K562 (cell line): ENCODE measurements around the gene ACTC1. TPM values are rescaled to one million over a fixed set of nuclear protein-coding genes. Genes with fewer than 3 reads are reported as not detected.

Source experiments
- ATAC-seq: fragments of 200-7000 bp; cut with Tn5 transposase; 3 replicates; pipeline ENCODE4 v1.9.1; 2020; ENCODE audit warnings: moderate library complexity
- BruUV-seq: library from RNA; stranded (reverse); fragments of 400-500 nt; replicated peaks from 2 replicates; lab custom pipeline; 2021; lab: Mats Ljungman, UMichigan
- CTCF ChIA-PET: fragments of 300-600 bp; formaldehyde crosslinking; extraction: SDS; loops from one replicate; lab custom pipeline; 2021; ENCODE audit warnings: low intra/inter-chr PET ratio; lab: Yijun Ruan, JAX
- POLR2A ChIA-PET: fragments of 300-600, 350-650 bp; sonication (Branson Sonifier 250); formaldehyde crosslinking; extraction: SDS; loops from one replicate; lab custom pipeline; 2021; ENCODE audit warnings: antibody characterized with exemption, inconsistent platforms; lab: Yijun Ruan, JAX
- DNase-seq, 4 experiments: peaks; one replicate each; pipeline versions ENCODE4 v3.0.0 to v3.0.0-alpha.2; 2011 to 2018; ENCODE audit warnings: low spot score in 3 of 4, mixed read lengths in 3 of 4; ENCODE audit errors: extremely low read depth in 1 of 4
- FAIRE-seq: peaks from 2 replicates; lab custom pipeline; 2011; peaks lifted over from hg19 to GRCh38; lab: Jason Lieb, UNC
- H2AFZ ChIP-seq: 2 replicates; pipeline ENCODE4 v1.6.0; 2011; ENCODE audit warnings: low read depth, low read length, control low read depth, inconsistent platforms
- H3K27ac ChIP-seq: fragments of 200-600 bp; 3 replicates; pipeline ENCODE4 v1.8.0; 2011; ENCODE audit warnings: low read depth, mild to moderate bottlenecking, control low read depth, inconsistent platforms, low read length, moderate library complexity, mixed read lengths; ENCODE audit errors: extremely low read depth
- H3K27me3 ChIP-seq, 2 experiments: fragments of 300-600 bp in 1 of 2; 2 replicates in 1 of 2; 3 replicates in 1 of 2; pipeline versions ENCODE4 v1.6.0 to v1.8.0; 2011; ENCODE audit warnings: inconsistent platforms in 2 of 2, low read length in 2 of 2, mild to moderate bottlenecking in 1 of 2, mixed read lengths in 1 of 2, moderate library complexity in 1 of 2; ENCODE audit not compliant: control insufficient read depth in 2 of 2, insufficient read depth in 2 of 2
- H3K36me3 ChIP-seq: fragments of 300-600 bp; 3 replicates; pipeline ENCODE4 v1.8.0; 2011; ENCODE audit warnings: mild to moderate bottlenecking, low read length, inconsistent platforms; ENCODE audit not compliant: control insufficient read depth, insufficient read depth
- H3K4me1 ChIP-seq, 2 experiments: fragments of 200-600 bp in 1 of 2; replicated peaks in 1 of 2; 2 replicates in 1 of 2; 3 replicates in 1 of 2; pipeline versions ENCODE4 v1.5.1 to v1.8.0; 2011; ENCODE audit warnings: inconsistent platforms in 2 of 2, low read length in 2 of 2, mild to moderate bottlenecking in 1 of 2, mixed read lengths in 1 of 2, moderate library complexity in 1 of 2; ENCODE audit not compliant: control insufficient read depth in 2 of 2, insufficient read depth in 2 of 2
- H3K4me2 ChIP-seq: 2 replicates; pipeline ENCODE4 v1.6.1; 2011; ENCODE audit warnings: low read length, control low read depth, inconsistent platforms, mixed read lengths; ENCODE audit not compliant: insufficient read depth
- H3K4me3 ChIP-seq: fragments of 200-600 bp; sonication (generic), shearing (Covaris generic); 2 replicates; pipeline ENCODE4 v1.5.1; 2016; ENCODE audit warnings: control low read depth, inconsistent platforms
- H3K79me2 ChIP-seq: fragments of 200-600 bp; 3 replicates; pipeline ENCODE4 v1.8.0; 2011; ENCODE audit warnings: low read length, inconsistent platforms; ENCODE audit not compliant: control insufficient read depth, insufficient read depth
- H3K9ac ChIP-seq, 2 experiments: 2 replicates each; pipeline versions ENCODE4 v1.6.0 to v1.6.1; 2011; ENCODE audit warnings: low read depth in 2 of 2, low read length in 2 of 2, control low read depth in 1 of 2, inconsistent platforms in 1 of 2, mild to moderate bottlenecking in 1 of 2, mixed read lengths in 1 of 2; ENCODE audit not compliant: insufficient read depth in 1 of 2
- H3K9me1 ChIP-seq: one replicate; pipeline ENCODE4 v1.6.0; 2011; ENCODE audit warnings: inconsistent platforms, mild to moderate bottlenecking, low read length, moderate library complexity; ENCODE audit not compliant: control insufficient read depth, insufficient read depth
- H3K9me3 ChIP-seq: replicated peaks from 2 replicates; pipeline ENCODE4 v1.5.1; 2011; ENCODE audit warnings: low read depth, low read length, inconsistent platforms; ENCODE audit not compliant: control insufficient read depth, insufficient read depth
- H4K20me1 ChIP-seq: replicated peaks from 2 replicates; pipeline ENCODE4 v1.6.1; 2011; ENCODE audit warnings: low read length, inconsistent platforms, mixed read lengths; ENCODE audit not compliant: control insufficient read depth, insufficient read depth
- ARID3B ChIP-seq: fragments of 250-450 bp; sonication (Bioruptor Pico); IDR thresholded peaks from 2 replicates; pipeline ENCODE4 v1.4.0; 2020; ENCODE audit warnings: borderline replicate concordance
- CHCHD3 ChIP-seq: fragments of 250-450 bp; sonication (Bioruptor Pico); IDR thresholded peaks from 2 replicates; pipeline ENCODE4 v2.1.2; 2022; ENCODE audit warnings: mild to moderate bottlenecking
- DIDO1 ChIP-seq: fragments of 450-650 bp; IDR thresholded peaks from 2 replicates; pipeline ENCODE4 v1.6.1; 2016; ENCODE audit warnings: low read depth, missing biosample characterization, missing genetic modification characterization
- GTF2E2 ChIP-seq: fragments of 200-800 bp; sonication (Bioruptor generic); IDR thresholded peaks from 2 replicates; pipeline ENCODE4 v1.6.1; 2016; ENCODE audit warnings: missing genetic modification characterization, missing compliant biosample characterization
- HDGF ChIP-seq: fragments of 450-650 bp; IDR thresholded peaks from 2 replicates; pipeline ENCODE4 v1.6.1; 2016
- KAT7 ChIP-seq: sonication (generic); formaldehyde crosslinking; IDR thresholded peaks from 2 replicates; pipeline ENCODE4 v1.8.0; 2022; ENCODE audit warnings: missing genetic modification reagents, mild to moderate bottlenecking, borderline replicate concordance
- MBD2 ChIP-seq: sonication (generic); IDR thresholded peaks from 2 replicates; pipeline ENCODE4 v1.6.1; 2016; ENCODE audit warnings: low read depth, borderline replicate concordance
- PHF8 ChIP-seq: fragments of 200-600 bp; sonication (generic); IDR thresholded peaks from 2 replicates; pipeline ENCODE4 v1.6.1; 2012; ENCODE audit warnings: mixed run types, mild to moderate bottlenecking, inconsistent platforms, low read length, moderate library complexity, borderline replicate concordance
- USF1 ChIP-seq: sonication (generic); formaldehyde crosslinking; IDR thresholded peaks from 2 replicates; pipeline ENCODE4 v1.9.0; 2022; ENCODE audit warnings: mild to moderate bottlenecking, missing genetic modification reagents
- ZNF75A ChIP-seq: fragments of 450-650 bp; formaldehyde crosslinking; IDR thresholded peaks from 2 replicates; pipeline ENCODE4 v1.4.0; 2020; ENCODE audit warnings: mild to moderate bottlenecking
- WGBS: fragments of 100-300 bp; shearing (Covaris generic); methylation state at CpG from one replicate; pipeline ENCODE4 v1.1.6; 2016; ENCODE audit warnings: low coverage, mixed read lengths; ENCODE audit not compliant: insufficient coverage; ENCODE audit errors: missing lambda C conversion rate; 5-methylcytosine and 5-hydroxymethylcytosine counted together
- in situ Hi-C: fragments of 300-500 bp; cut with MboI; formaldehyde crosslinking; loops from 4 replicates; pipeline ENCODE4 v1.15.0; 2018; ENCODE audit warnings: inconsistent platforms, mixed read lengths
- intact Hi-C: fragments of 100-400 bp; cut with micrococcal nuclease; formaldehyde crosslinking; loops from 2 replicates; pipeline ENCODE4 v1.14.2; 2022
- polyA plus RNA-seq, 8 experiments: library from polyadenylated mRNA; depleted of rRNA in 4 of 8; stranded (reverse) in 5 of 8; unstranded in 3 of 8; fragments of >200 nt; fragmentation: Nextera tagmentation in 2 of 8; fragmentation: Illumina TruSeq in 1 of 8; extraction: Ambion mirVana in 2 of 8; extraction: Trizol in 1 of 8; gene quantifications; 2 replicates each; pipeline versions ENCODE4 v1.2.1 to v1.2.3, GENCODE V29; 2011 to 2014; ENCODE audit warnings: inconsistent platforms in 1 of 8, missing spikeins in 1 of 8
- total RNA-seq, 7 experiments: library from RNA; depleted of rRNA in 6 of 7; stranded (reverse); fragments of >200 nt in 6 of 7; fragmentation: Illumina TruSeq in 2 of 7; extraction: Trizol in 2 of 7; gene quantifications; 2 replicates each; pipeline versions ENCODE4 v1.2.1 to v1.2.3, GENCODE V29; 2011 to 2021; ENCODE audit warnings: low replicate concordance in 1 of 7

Gene ACTC1
- total and polyA plus RNA-seq, 9 of the 15 experiments (the other 6 are each of a cell fraction or from before 2014, with no cell fraction given): 0.08 to 0.84 (median 0.17) TPM; not detected in 3

- Histone ChIP-seq H3K4me2 (no peak overlapping the region), H2AFZ (peak overlapping the region; percentile 11), H3K4me1 (no peaks in the 10 kb centered on the region), H3K27ac (no peak overlapping the region), H4K20me1 (no peaks in the 10 kb centered on the region), H3K27me3 (0 out of 5 replicates have a peak, but pooled peaks cover 0 to 2% of the 10 kb centered on the region in 2 experiments), H3K9me3 (no peaks in the 10 kb centered on the region; the same call in 1 of the 2 replicates), H3K36me3 (no peaks in the 10 kb centered on the region), H3K9me1 (no peaks in the 10 kb centered on the region), H3K79me2 (no peaks in the 10 kb centered on the region), H3K4me3 (no peak overlapping the region), H3K9ac (no peak overlapping the region)
- CTCF ChIA-PET: no interaction called here
- intact Hi-C loops: no loop called here
- FAIRE-seq (no peak), DNase-seq (no peak), ATAC-seq (no peak; the same call in 2 of the 3 replicates)
- POLR2A ChIA-PET: no interaction called here
- BruUV-seq: no TSS peak
- TF ChIP-seq DIDO1 (tag) (no peak), ZNF75A (CRISPR knock-in tag) (no peak), ARID3B (no peak), HDGF (no peak), KAT7 (no peak), PHF8 (no peak), MBD2 (no peak), GTF2E2 (no peak), CHCHD3 (no peak), USF1 (CRISPR knock-in tag) (no peak)
- 42% methylated on average over 2 of the region's 2 CpGs for WGBS
- in situ Hi-C loops: no loop called here
Observed at GRCh38 chr15:34776606-34777105, 18.7 kb downstream of the ACTC1 start.
